Endothelial cell of umbilical vein (primary cell): ENCODE results near the gene FUT2. TPM values are rescaled to one million over a fixed set of nuclear protein-coding genes. Genes with fewer than 3 reads are reported as not detected.

ENCODE experiments used
- BruUV-seq: library from RNA; stranded (reverse); fragments of 400-500 nt; replicated peaks from 2 replicates; lab custom pipeline; 2021; lab: Mats Ljungman, UMichigan
- CTCF ChIA-PET: fragments of 300-600, 350-600 bp; sonication (Branson Sonifier 250); formaldehyde crosslinking; loops from one replicate; lab custom pipeline; 2021; ENCODE audit warnings: antibody characterized with exemption, inconsistent platforms; lab: Charles Lee
- POLR2A ChIA-PET: fragments of 300-600, 350-600 bp; sonication (Branson Sonifier 250); formaldehyde crosslinking; loops from one replicate; lab custom pipeline; 2021; ENCODE audit warnings: antibody characterized with exemption, inconsistent platforms; lab: Charles Lee
- DNase-seq: peaks from one replicate; pipeline ENCODE4 v3.0.0-alpha.2; 2011; ENCODE audit warnings: low read depth, low spot score
- FAIRE-seq: peaks from 2 replicates; lab custom pipeline; 2011; peaks lifted over from hg19 to GRCh38; lab: Jason Lieb, UNC
- H2AFZ ChIP-seq: 2 replicates; pipeline ENCODE4 v1.6.0; 2012; ENCODE audit warnings: low read depth, low read length, control low read depth, inconsistent platforms
- H3K27ac ChIP-seq: 2 replicates; pipeline ENCODE4 v1.5.1; 2011; ENCODE audit warnings: low read depth, mild to moderate bottlenecking, control low read depth, low read length, moderate library complexity; ENCODE audit not compliant: insufficient read depth
- H3K27me3 ChIP-seq, 2 experiments: 2 replicates each; pipeline versions ENCODE4 v1.6.0 to v1.6.1; 2011; ENCODE audit warnings: low read length in 2 of 2, mixed read lengths in 1 of 2; ENCODE audit not compliant: control insufficient read depth in 2 of 2, insufficient read depth in 2 of 2
- H3K36me3 ChIP-seq, 2 experiments: 2 replicates in 1 of 2; 3 replicates in 1 of 2; pipeline ENCODE4 v1.5.1; 2011; ENCODE audit warnings: low read length in 2 of 2, mild to moderate bottlenecking in 1 of 2, moderate library complexity in 1 of 2; ENCODE audit not compliant: control insufficient read depth in 2 of 2, insufficient read depth in 2 of 2; ENCODE audit errors: extremely low read depth in 1 of 2
- H3K4me1 ChIP-seq: 3 replicates; pipeline ENCODE4 v1.5.1; 2011; ENCODE audit warnings: mild to moderate bottlenecking, low read length; ENCODE audit not compliant: control insufficient read depth, insufficient read depth; ENCODE audit errors: extremely low read depth
- H3K4me2 ChIP-seq: 2 replicates; pipeline ENCODE4 v1.6.1; 2011; ENCODE audit warnings: low read length, control low read depth, mixed read lengths; ENCODE audit not compliant: insufficient read depth
- H3K4me3 ChIP-seq, 3 experiments: fragments of 200-600 bp in 1 of 3; sonication (generic), shearing (Covaris generic) in 1 of 3; replicated peaks in 1 of 3; 2 replicates each; pipeline ENCODE4 v1.5.1; 2011 to 2016; ENCODE audit warnings: control low read depth in 3 of 3, low read length in 3 of 3, mild to moderate bottlenecking in 2 of 3, inconsistent platforms in 1 of 3, low read depth in 1 of 3, moderate library complexity in 1 of 3; ENCODE audit not compliant: insufficient read depth in 1 of 3
- H3K79me2 ChIP-seq: 2 replicates; pipeline ENCODE4 v1.6.0; 2012; ENCODE audit warnings: low read length, inconsistent platforms; ENCODE audit not compliant: control insufficient read depth, insufficient read depth
- H3K9ac ChIP-seq: replicated peaks from 2 replicates; pipeline ENCODE3; 2011; ENCODE audit warnings: low read length, control low read depth; ENCODE audit not compliant: insufficient read depth; ENCODE audit errors: extremely low read depth
- H3K9me1 ChIP-seq: replicated peaks from 3 replicates; pipeline ENCODE4 v1.6.0; 2011; ENCODE audit warnings: mild to moderate bottlenecking, low read length; ENCODE audit not compliant: control insufficient read depth, insufficient read depth; ENCODE audit errors: extremely low read depth
- H3K9me3 ChIP-seq: replicated peaks from 2 replicates; pipeline ENCODE4 v1.5.1; 2012; ENCODE audit warnings: low read length, inconsistent platforms; ENCODE audit not compliant: control insufficient read depth, insufficient read depth
- H4K20me1 ChIP-seq: replicated peaks from 2 replicates; pipeline ENCODE3; 2011; ENCODE audit warnings: mild to moderate bottlenecking, low read length; ENCODE audit not compliant: control insufficient read depth, insufficient read depth; ENCODE audit errors: extremely low read depth
- CTCF ChIP-seq, 2 donors: IDR thresholded peaks; 1 replicate in 1 of 2; 2 replicates in 1 of 2; pipeline ENCODE4 v1.5.1; 2011; ENCODE audit warnings: low read length in 2 of 2, mild to moderate bottlenecking in 2 of 2, moderate library complexity in 2 of 2, control low read depth in 1 of 2, inconsistent platforms in 1 of 2, low read depth in 1 of 2; ENCODE audit not compliant: insufficient read depth in 1 of 2; ENCODE audit errors: extremely low read depth in 1 of 2
- EZH2 ChIP-seq: IDR thresholded peaks from 2 replicates; pipeline ENCODE4 v1.6.1; 2012; ENCODE audit warnings: borderline replicate concordance, low read depth, mild to moderate bottlenecking, moderate library complexity, low read length, inconsistent platforms; ENCODE audit not compliant: severe bottlenecking
- FOS ChIP-seq: IDR thresholded peaks from 2 replicates; pipeline ENCODE4 v1.6.1; 2011; ENCODE audit warnings: mild to moderate bottlenecking, low read length, moderate library complexity, borderline replicate concordance; ENCODE audit not compliant: insufficient read depth
- dilution Hi-C: fragments of 300-500 bp; cut with MboI; formaldehyde crosslinking; loops from one replicate; pipeline ENCODE4 v1.15.0; 2019; ENCODE audit warnings: low sequenced_read_pairs; ENCODE audit not compliant: extremely low pct_ligation_motif_present
- intact Hi-C: fragments of 100-400 bp; cut with micrococcal nuclease; formaldehyde crosslinking; loops from one replicate; pipeline ENCODE4 v1.10.0; 2022
- polyA plus RNA-seq, 4 experiments: library from polyadenylated mRNA; depleted of rRNA in 3 of 4; stranded (reverse) in 3 of 4; unstranded in 1 of 4; fragments of >200 nt; gene quantifications; 2 replicates each; pipeline versions ENCODE4 v1.2.1 to v1.2.3, GENCODE V29; 2011 to 2012; ENCODE audit warnings: missing spikeins in 1 of 4
- total RNA-seq: library from RNA; stranded (reverse); gene quantifications from 2 replicates; pipeline ENCODE4 v1.2.3, GENCODE V29; 2021

FUT2 gene
- total and polyA plus RNA-seq, 2 donors (not counting 3 experiments of a cell fraction or from before 2014, with no cell fraction given) = not detected

GRCh38 chr19:48676487-48676886 is 19.3 kb upstream of the FUT2 start:
- POLR2A ChIA-PET = no interaction called here
- BruUV-seq = no TSS peak
- no peaks in the 10 kb centered on the region for H3K79me2 ChIP-seq

More at GRCh38 chr19:48676487-48676886, 19.3 kb upstream of the FUT2 start:
- Histone ChIP-seq H3K4me2 (no peak overlapping the region), H3K9me1 (no peaks in the 10 kb centered on the region), H2AFZ (no peak overlapping the region), H3K27me3 (no peaks in the 10 kb centered on the region), H3K27ac (no peak overlapping the region), H3K36me3 (no peaks in the 10 kb centered on the region), H3K4me3 (no peak overlapping the region), H4K20me1 (no peaks in the 10 kb centered on the region), H3K9ac (no peak overlapping the region), H3K4me1 (no peaks in the 10 kb centered on the region), H3K9me3 (no peaks in the 10 kb centered on the region)
- FAIRE-seq (no peak), DNase-seq (no peak)
- intact Hi-C loops (no loop called here), dilution Hi-C loops (no loop called here)
- CTCF ChIA-PET = interaction anchor here (1.4 to 3.6 kb wide), 8 partner anchors 13 to 160 kb away, joined by 5 to 41 read pairs (median 18); partner anchors contain the start of genes CA11, FUT2 and HSD17B14
- no peak for TF ChIP-seq CTCF (IDR thresholded peaks at IDR 0.05; ENCODE audit: extremely low read depth in 1 of 2, insufficient read depth in 1 of 2, low read depth in 1 of 2, low read length in 2 of 2)
- TF ChIP-seq FOS = no peak
- no peak for TF ChIP-seq EZH2
